ENCODE results near the gene CDC23. TPM values are rescaled to one million over a fixed set of nuclear protein-coding genes. Genes with fewer than 3 reads are reported as not detected.
"Not testable (repeated sequence)": the region's sequence is repeated elsewhere in the genome, so short reads cannot be mapped to it uniquely, and the experiment has no call there.

CDC23 gene
- total RNA-seq, 1 experiment from 2014 or later: 26.1 TPM

- Histone ChIP-seq H3K4me1 (ENCODE audit: insufficient read depth, low read length) (peaks cover 5% of the 10 kb centered on the region), H3K79me2 (ENCODE audit: low read length) (peaks cover 51% of the 10 kb centered on the region), H4K20me1 (ENCODE audit: low read length) (no peaks in the 10 kb centered on the region), H3K27ac (ENCODE audit: low read length) (no peak overlapping the region), H3K4me3 (ENCODE audit: low read length) (no peak overlapping the region), H3K27me3 (ENCODE audit: low read length) (no peaks in the 10 kb centered on the region), H3K9me2 (replicated peaks; ENCODE audit: low read length) (no peaks in the 10 kb centered on the region), H3K4me2 (ENCODE audit: low read length) (no peak overlapping the region), H3K36me3 (ENCODE audit: low read depth, low read length) (peaks cover 2% of the 10 kb centered on the region; the same call in 1 of the 2 replicates), H2AFZ (ENCODE audit: low read length) (no peak overlapping the region), H3K9ac (ENCODE audit: low read length) (no peak overlapping the region), H3K9me3 (ENCODE audit: low read length) (no peaks in the 10 kb centered on the region), H3F3A (ENCODE audit: low read length, unreplicated experiment) (no peaks in the 10 kb centered on the region)
- CTCF ChIA-PET: no interaction called here
- intact Hi-C loops (cut with micrococcal nuclease): no loop called here
- POLR2A ChIA-PET (ENCODE audit: unreplicated experiment): no interaction called here
- no TSS peak for BruUV-seq (replicated peaks)
- ATAC-seq (no peak), DNase-seq (no peak)
- TF ChIP-seq EZH2phosphoT487 (IDR thresholded peaks at IDR 0.05; ENCODE audit: borderline replicate concordance, low read length) (no peak), EZH2 (IDR thresholded peaks at IDR 0.05; ENCODE audit: low read length, unreplicated experiment) (no peak), CTCF (conservative IDR thresholded peaks at IDR 0.05; ENCODE audit: low read depth, low read length) (no peak)
These were observed 2.1 kb downstream of the CDC23 start for GRCh38 chr5:138210985-138211384.

- H3K9me2 ChIP-seq (replicated peaks; ENCODE audit: low read length); H3F3A ChIP-seq (ENCODE audit: low read length, unreplicated experiment); H4K20me1 ChIP-seq (ENCODE audit: low read length); intact Hi-C loops (cut with micrococcal nuclease); CTCF ChIA-PET; H3K79me2 ChIP-seq (ENCODE audit: low read length); H3K4me3 ChIP-seq (ENCODE audit: low read length); H3K9me3 ChIP-seq (ENCODE audit: low read length); H3K27me3 ChIP-seq (ENCODE audit: low read length); H3K4me1 ChIP-seq (ENCODE audit: insufficient read depth, low read length); H3K36me3 ChIP-seq (ENCODE audit: low read depth, low read length); H3K9ac ChIP-seq (ENCODE audit: low read length); DNase-seq; H2AFZ ChIP-seq (ENCODE audit: low read length); H3K27ac ChIP-seq (ENCODE audit: low read length); BruUV-seq (replicated peaks); POLR2A ChIA-PET (ENCODE audit: unreplicated experiment); H3K4me2 ChIP-seq (ENCODE audit: low read length); ATAC-seq: not testable (repeated sequence)
These were observed 19.3 kb downstream of the CDC23 start for GRCh38 chr5:138193859-138194258.

- POLR2A ChIA-PET (ENCODE audit: unreplicated experiment): no interaction called here
- Histone ChIP-seq H3K4me3 (ENCODE audit: low read length) (no peak overlapping the region), H3K36me3 (ENCODE audit: low read depth, low read length) (peaks cover 17% of the 10 kb centered on the region; the same call in 1 of the 2 replicates)
These were observed 20.3 kb downstream of the CDC23 start for GRCh38 chr5:138192826-138193225.

More at GRCh38 chr5:138192826-138193225, 20.3 kb downstream of the CDC23 start:
- Histone ChIP-seq H3K4me1 (ENCODE audit: insufficient read depth, low read length) (no peaks in the 10 kb centered on the region), H3K9me3 (ENCODE audit: low read length) (no peaks in the 10 kb centered on the region), H4K20me1 (ENCODE audit: low read length) (no peaks in the 10 kb centered on the region), H3K27ac (ENCODE audit: low read length) (no peak overlapping the region), H2AFZ (ENCODE audit: low read length) (no peak overlapping the region), H3K4me2 (ENCODE audit: low read length) (no peak overlapping the region), H3K9ac (ENCODE audit: low read length) (no peak overlapping the region), H3F3A (ENCODE audit: low read length, unreplicated experiment) (no peaks in the 10 kb centered on the region), H3K9me2 (replicated peaks; ENCODE audit: low read length) (no peaks in the 10 kb centered on the region), H3K27me3 (ENCODE audit: low read length) (no peaks in the 10 kb centered on the region), H3K79me2 (ENCODE audit: low read length) (no peaks in the 10 kb centered on the region)
- ATAC-seq (no peak), DNase-seq (no peak)
- no peak for TF ChIP-seq CTCF (conservative IDR thresholded peaks at IDR 0.05; ENCODE audit: low read depth, low read length)
- TF ChIP-seq EZH2phosphoT487 (IDR thresholded peaks at IDR 0.05; ENCODE audit: borderline replicate concordance, low read length): no peak
- no peak for TF ChIP-seq EZH2 (IDR thresholded peaks at IDR 0.05; ENCODE audit: low read length, unreplicated experiment)
- CTCF ChIA-PET: no interaction called here
- no TSS peak for BruUV-seq (replicated peaks)
- intact Hi-C loops (cut with micrococcal nuclease): no loop called here
